BLaER1 (cell line): ENCODE data around the gene RRM2.

Experiments used
- H3K27ac ChIP-seq: shearing (Covaris generic); formaldehyde crosslinking; 2 replicates; pipeline ENCODE4 v1.8.1; 2022
- H3K27me3 ChIP-seq: shearing (Covaris generic); formaldehyde crosslinking; 2 replicates; pipeline ENCODE4 v1.8.1; 2022
- H3K36me3 ChIP-seq: shearing (Covaris generic); formaldehyde crosslinking; 2 replicates; pipeline ENCODE4 v1.8.1; 2022
- H3K4me1 ChIP-seq: shearing (Covaris generic); formaldehyde crosslinking; 2 replicates; pipeline ENCODE4 v1.8.1; 2022
- H3K4me2 ChIP-seq: shearing (Covaris generic); formaldehyde crosslinking; 2 replicates; pipeline ENCODE4 v1.8.1; 2022
- H3K4me3 ChIP-seq: shearing (Covaris generic); formaldehyde crosslinking; 2 replicates; pipeline ENCODE4 v1.8.1; 2022
- H3K9ac ChIP-seq: shearing (Covaris generic); formaldehyde crosslinking; 2 replicates; pipeline ENCODE4 v1.8.1; 2022
- H3K9me3 ChIP-seq: shearing (Covaris generic); formaldehyde crosslinking; 2 replicates; pipeline ENCODE4 v1.8.1; 2022
- H4K20me1 ChIP-seq: shearing (Covaris generic); formaldehyde crosslinking; 2 replicates; pipeline ENCODE4 v1.8.1; 2022
- Cebpa-rat ChIP-seq: shearing (Covaris generic); IDR thresholded peaks from 2 replicates; pipeline ENCODE4 v1.8.1; 2022

Gene RRM2

GRCh38 chr2:10128420-10128819, 5.9 kb downstream of the RRM2 start:
- Histone ChIP-seq H4K20me1 (peaks cover 90% of the 10 kb centered on the region), H3K36me3 (peaks cover 88% of the 10 kb centered on the region)

GRCh38 chr2:10129490-10129889, 7.0 kb downstream of the RRM2 start:
- Histone ChIP-seq H3K4me1 (peaks cover 65% of the 10 kb centered on the region), H3K4me2 (peak overlapping the region; percentile 10; the same call in 1 of the 2 replicates), H3K9me3 (no peaks in the 10 kb centered on the region), H3K9ac (peak overlapping the region; percentile 51; the same call in 1 of the 2 replicates), H3K4me3 (no peak overlapping the region), H3K27me3 (no peaks in the 10 kb centered on the region), H3K27ac (no peak overlapping the region), H4K20me1 (peaks cover 82% of the 10 kb centered on the region), H3K36me3 (peaks cover 99% of the 10 kb centered on the region)
- TF ChIP-seq Cebpa-rat = no peak

More at GRCh38 chr2:10128420-10128819, 5.9 kb downstream of the RRM2 start:
- Histone ChIP-seq H3K4me3 (no peak overlapping the region), H3K9ac (peak overlapping the region; percentile 51; the same call in 1 of the 2 replicates), H3K27me3 (no peaks in the 10 kb centered on the region), H3K4me1 (peaks cover 73% of the 10 kb centered on the region), H3K27ac (no peak overlapping the region), H3K9me3 (no peaks in the 10 kb centered on the region), H3K4me2 (peak overlapping the region; percentile 10; the same call in 1 of the 2 replicates)
- TF ChIP-seq Cebpa-rat = no peak

GRCh38 chr2:10132043-10132575, 9.6 kb downstream of the RRM2 start:
- Histone ChIP-seq H3K27me3 (no peaks in the 10 kb centered on the region), H3K4me2 (no peak overlapping the region), H3K9ac (no peak overlapping the region), H3K4me1 (peaks cover 39% of the 10 kb centered on the region), H3K4me3 (no peak overlapping the region), H3K36me3 (peaks cover 100% of the 10 kb centered on the region), H3K9me3 (no peaks in the 10 kb centered on the region), H3K27ac (no peak overlapping the region), H4K20me1 (peaks cover 67% of the 10 kb centered on the region)
- TF ChIP-seq Cebpa-rat = no peak

- Histone ChIP-seq H3K4me3 (no peak overlapping the region), H3K36me3 (peaks cover 100% of the 10 kb centered on the region), H3K9me3 (no peaks in the 10 kb centered on the region), H4K20me1 (peaks cover 62% of the 10 kb centered on the region), H3K27ac (no peak overlapping the region), H3K27me3 (no peaks in the 10 kb centered on the region), H3K4me1 (peaks cover 34% of the 10 kb centered on the region), H3K4me2 (no peak overlapping the region), H3K9ac (no peak overlapping the region)
- TF ChIP-seq Cebpa-rat = no peak
Measured at GRCh38 chr2:10132596-10132995, 10.1 kb downstream of the RRM2 start.

GRCh38 chr2:10132996-10133647, 10.6 kb downstream of the RRM2 start:
- H4K20me1 ChIP-seq = peaks cover 57% of the 10 kb centered on the region
- 0 out of 2 replicates have a peak overlapping the region, but pooled peaks have one; percentile 2 for H3K27ac ChIP-seq
- H3K4me1 ChIP-seq = peaks cover 29% of the 10 kb centered on the region
- H3K4me3 ChIP-seq = no peak overlapping the region
- no peak overlapping the region for H3K9ac ChIP-seq
- TF ChIP-seq Cebpa-rat = no peak
- no peak overlapping the region for H3K4me2 ChIP-seq
- H3K27me3 ChIP-seq = no peaks in the 10 kb centered on the region
- no peaks in the 10 kb centered on the region for H3K9me3 ChIP-seq
- H3K36me3 ChIP-seq = peaks cover 100% of the 10 kb centered on the region

GRCh38 chr2:10135296-10136089, 13.0 kb downstream of the RRM2 start:
- Histone ChIP-seq H3K27ac (no peak overlapping the region), H3K9ac (no peak overlapping the region), H3K4me1 (peaks cover 29% of the 10 kb centered on the region), H3K27me3 (no peaks in the 10 kb centered on the region), H3K36me3 (peaks cover 87% of the 10 kb centered on the region), H3K4me3 (no peak overlapping the region), H3K4me2 (no peak overlapping the region), H4K20me1 (peaks cover 41% of the 10 kb centered on the region), H3K9me3 (no peaks in the 10 kb centered on the region)
- no peak for TF ChIP-seq Cebpa-rat

- H3K27me3 ChIP-seq = no peaks in the 10 kb centered on the region
- H3K9me3 ChIP-seq = no peaks in the 10 kb centered on the region
- peaks cover 83% of the 10 kb centered on the region for H3K36me3 ChIP-seq
- H3K4me3 ChIP-seq = no peak overlapping the region
- H4K20me1 ChIP-seq = peaks cover 44% of the 10 kb centered on the region
- H3K4me1 ChIP-seq = peaks cover 38% of the 10 kb centered on the region
- no peak overlapping the region for H3K27ac ChIP-seq
- no peak for TF ChIP-seq Cebpa-rat
- H3K9ac ChIP-seq = no peak overlapping the region
- no peak overlapping the region for H3K4me2 ChIP-seq
Measured at GRCh38 chr2:10136101-10136934, 13.8 kb downstream of the RRM2 start.

GRCh38 chr2:10137053-10137843, 14.7 kb downstream of the RRM2 start:
- H3K4me2 ChIP-seq = no peak overlapping the region
- H3K9ac ChIP-seq = no peak overlapping the region
- H3K27me3 ChIP-seq = no peaks in the 10 kb centered on the region
- no peak overlapping the region for H3K4me3 ChIP-seq
- H3K9me3 ChIP-seq = no peaks in the 10 kb centered on the region
- H3K4me1 ChIP-seq = peaks cover 41% of the 10 kb centered on the region
- H3K36me3 ChIP-seq = peaks cover 83% of the 10 kb centered on the region
- H4K20me1 ChIP-seq = peaks cover 44% of the 10 kb centered on the region
- TF ChIP-seq Cebpa-rat = no peak
- H3K27ac ChIP-seq = no peak overlapping the region; the same call in 1 of the 2 replicates

GRCh38 chr2:10139536-10139935, 17.0 kb downstream of the RRM2 start:
- Histone ChIP-seq H3K27ac (no peak overlapping the region), H3K36me3 (peaks cover 79% of the 10 kb centered on the region), H3K4me3 (no peak overlapping the region), H4K20me1 (peaks cover 54% of the 10 kb centered on the region), H3K9ac (no peak overlapping the region), H3K27me3 (no peaks in the 10 kb centered on the region), H3K4me2 (no peak overlapping the region), H3K9me3 (no peaks in the 10 kb centered on the region), H3K4me1 (peaks cover 56% of the 10 kb centered on the region)
- TF ChIP-seq Cebpa-rat = no peak
